GM21381 (cell line): ENCODE data around the gene GIMAP8.

Experiments used
- ATAC-seq: cut with Tn5 transposase; IDR thresholded peaks from one replicate; pipeline ENCODE4 v1.9.1; 2021; ENCODE audit warnings: mild to moderate bottlenecking, moderate library complexity; ENCODE audit not compliant: unreplicated experiment

Gene GIMAP8

GRCh38 chr7:150450491-150451001 lies at the start of gene GIMAP8:
TSS of gene GIMAP8 (plus strand) at chr7:150450630. CDS start at chr7:150466699, 16,069 bp downstream.
- peak; percentile 37 for ATAC-seq

- no peak for ATAC-seq
Measured at GRCh38 chr7:150400788-150401423, 49.5 kb upstream of the GIMAP8 start.

GRCh38 chr7:150401424-150401790 lies 49.0 kb upstream of the GIMAP8 start:
- ATAC-seq = no peak

GRCh38 chr7:150401861-150402631 lies 48.4 kb upstream of the GIMAP8 start:
- no peak for ATAC-seq

- ATAC-seq = no peak
Measured at GRCh38 chr7:150402671-150403321, 47.6 kb upstream of the GIMAP8 start.

- ATAC-seq = no peak
Measured at GRCh38 chr7:150403376-150404171, 46.9 kb upstream of the GIMAP8 start.

GRCh38 chr7:150404172-150404804 lies 46.1 kb upstream of the GIMAP8 start:
- ATAC-seq = no peak

- peak; percentile 42 for ATAC-seq
Measured at GRCh38 chr7:150404805-150405583, 45.4 kb upstream of the GIMAP8 start.

- no peak for ATAC-seq
Measured at GRCh38 chr7:150405584-150406311, 44.7 kb upstream of the GIMAP8 start.

GRCh38 chr7:150406312-150406566 lies 44.2 kb upstream of the GIMAP8 start:
- no peak for ATAC-seq

GRCh38 chr7:150406567-150407421 lies 43.6 kb upstream of the GIMAP8 start:
- peak; percentile 43 for ATAC-seq

- no peak for ATAC-seq
Measured at GRCh38 chr7:150407588-150408392, 42.6 kb upstream of the GIMAP8 start.

- no peak for ATAC-seq
Measured at GRCh38 chr7:150408393-150409299, 41.8 kb upstream of the GIMAP8 start.

GRCh38 chr7:150409300-150410030 lies 41.0 kb upstream of the GIMAP8 start:
- ATAC-seq = no peak

GRCh38 chr7:150410131-150410530 lies 40.3 kb upstream of the GIMAP8 start:
- no peak for ATAC-seq
